ENCODE results near the gene KCNJ6.

KCNJ6 gene

DNA sequence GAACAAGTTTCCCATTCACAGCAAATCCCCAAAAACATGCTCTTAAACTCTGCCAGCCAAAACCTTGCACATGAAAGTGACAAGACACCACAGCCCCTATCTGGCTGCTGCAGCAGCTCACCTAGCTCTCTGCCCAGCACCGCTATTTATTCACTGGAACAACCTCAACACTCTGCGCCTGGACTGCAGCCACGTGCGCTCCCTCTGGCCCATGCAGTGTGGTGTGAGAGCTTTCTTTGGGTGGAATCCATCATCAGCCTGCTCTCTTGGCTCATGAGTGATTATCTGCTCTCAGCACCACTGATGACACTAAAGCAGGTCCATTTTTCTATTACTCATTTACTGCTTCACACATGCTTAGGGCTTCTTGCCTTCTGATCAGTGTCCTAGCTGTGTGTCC is 11.4 kb downstream of the KCNJ6 start:
- DNase-seq (ENCODE audit: low read depth), result no peak

DNA sequence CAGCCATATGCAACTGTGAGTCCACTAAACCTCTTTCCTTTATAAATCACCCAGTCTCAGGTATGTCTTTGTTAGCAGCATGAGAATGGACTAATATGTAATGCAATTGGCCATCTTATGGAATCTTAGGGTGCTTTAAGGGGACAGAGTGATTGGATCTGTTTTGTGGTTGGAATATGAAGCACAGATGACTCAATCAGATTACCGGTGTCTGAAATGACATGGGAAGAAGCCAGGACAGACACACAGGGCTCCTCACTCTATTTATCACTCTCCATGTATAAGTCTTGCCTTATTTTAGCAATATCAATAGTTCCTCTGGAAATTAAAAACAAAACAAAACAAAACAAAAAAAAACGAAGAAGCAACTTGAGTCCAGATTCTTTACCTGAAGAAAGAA is 12.9 kb downstream of the KCNJ6 start:
- no peak for DNase-seq (ENCODE audit: low read depth)

DNA sequence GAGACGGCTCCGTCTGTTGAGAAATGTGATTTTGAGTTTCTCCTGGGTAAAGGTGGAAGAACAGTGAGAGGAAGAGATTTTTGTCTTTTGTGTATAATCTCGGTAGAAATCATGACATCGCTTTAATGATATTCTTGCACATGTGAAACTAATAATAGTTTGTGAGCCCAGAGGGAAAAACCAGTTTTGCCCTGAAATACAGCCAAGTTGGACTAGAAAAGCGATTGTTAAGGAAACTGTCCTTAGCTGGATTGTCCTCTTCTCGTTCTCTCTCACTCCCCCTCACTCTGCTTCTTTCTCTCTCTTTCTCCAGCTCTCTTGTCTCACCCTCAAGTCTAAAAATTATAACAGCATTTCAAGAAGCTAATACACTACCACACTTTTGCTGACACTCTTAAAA is 17.1 kb downstream of the KCNJ6 start:
- DNase-seq (ENCODE audit: low read depth), result no peak

DNA sequence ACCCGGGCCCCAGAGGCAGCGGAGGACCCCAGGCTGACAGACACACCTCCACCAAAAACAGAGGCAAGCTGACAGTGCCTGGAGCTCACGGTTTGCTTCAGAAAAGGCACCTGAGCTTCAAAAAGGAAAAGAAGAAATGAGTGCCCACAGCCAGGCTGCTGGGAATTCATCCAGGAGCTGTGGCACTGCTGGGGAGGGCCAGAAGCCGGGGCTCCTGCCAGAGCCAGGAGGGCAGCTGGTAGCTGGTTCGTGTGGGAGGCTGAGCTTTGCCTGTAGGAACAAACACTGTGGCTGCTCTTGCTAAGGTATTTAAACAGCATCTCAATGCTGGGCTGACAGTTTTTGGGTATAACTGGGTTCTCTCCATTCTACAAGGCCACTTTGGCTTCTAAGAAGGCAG is 19.5 kb downstream of the KCNJ6 start:
- DNase-seq (ENCODE audit: low read depth), result no peak

DNA sequence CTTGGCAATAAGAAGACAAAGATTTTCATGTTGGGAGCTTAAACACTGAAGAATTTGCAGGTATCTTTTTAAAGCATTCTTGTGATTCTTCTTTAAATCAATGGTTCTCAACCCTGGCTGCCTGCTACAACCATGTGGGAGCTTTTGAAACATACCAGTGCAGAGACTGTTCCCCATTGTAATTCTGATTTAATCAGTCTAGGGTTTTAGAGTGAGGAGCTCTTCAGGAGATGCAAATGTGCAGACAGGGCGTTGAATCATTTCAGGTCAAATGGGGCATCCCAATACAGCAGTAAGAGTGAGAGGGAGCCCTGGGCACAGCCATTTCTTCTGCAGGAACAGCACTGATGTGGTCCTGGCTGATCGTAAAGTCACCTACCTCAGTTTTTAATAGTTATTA is 24.3 kb downstream of the KCNJ6 start:
- no peak for DNase-seq (ENCODE audit: low read depth)

DNA sequence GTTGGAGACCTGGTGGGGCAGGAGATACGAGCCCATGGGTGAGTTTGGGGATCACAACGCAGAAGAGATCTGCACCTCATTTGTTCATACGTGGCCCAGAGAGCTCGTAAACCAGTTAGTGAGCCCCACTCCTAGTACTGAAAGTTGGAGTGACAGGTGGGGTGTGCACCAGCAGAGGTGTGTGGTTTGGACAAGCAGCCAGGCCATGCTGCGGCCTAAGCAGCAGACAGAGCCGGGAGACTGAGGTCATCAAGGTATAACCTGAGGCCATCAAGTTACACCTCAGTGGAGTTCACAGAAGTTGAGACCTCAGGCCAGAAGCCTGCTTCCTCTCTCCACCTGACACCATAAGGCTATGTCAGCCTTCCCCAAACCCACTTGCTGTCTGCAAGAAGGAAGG is 27.6 kb downstream of the KCNJ6 start:
- no peak for DNase-seq (ENCODE audit: low read depth)

DNA sequence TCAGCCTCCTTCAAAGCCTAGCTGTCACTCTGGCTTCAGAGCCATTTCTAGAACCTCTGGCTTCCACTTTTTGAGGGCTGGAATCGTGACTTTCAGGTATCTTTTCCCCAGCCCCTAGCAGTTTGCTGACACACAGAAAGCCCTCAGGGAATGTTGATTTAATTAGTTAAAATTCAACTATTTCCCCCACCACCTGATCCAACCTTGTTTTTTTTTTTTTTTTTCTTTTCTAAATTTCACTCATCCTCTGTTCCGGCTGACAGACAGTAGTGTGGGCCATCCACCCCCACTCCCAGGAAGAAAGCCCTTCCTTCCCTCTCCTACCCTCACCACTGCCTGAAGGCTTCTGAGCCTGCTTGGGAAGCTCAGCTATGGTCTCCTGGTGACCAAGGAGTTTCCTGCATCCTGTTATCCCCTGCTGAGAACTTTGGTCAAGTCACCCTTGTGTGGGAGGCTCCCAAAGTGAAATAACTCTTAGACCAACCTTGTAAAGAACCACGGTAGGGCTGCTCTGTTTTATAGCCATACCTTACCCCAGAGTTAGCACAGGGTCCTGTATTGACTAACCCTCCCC is 29.4 kb downstream of the KCNJ6 start:
- DNase-seq (ENCODE audit: low read depth), result no peak

DNA sequence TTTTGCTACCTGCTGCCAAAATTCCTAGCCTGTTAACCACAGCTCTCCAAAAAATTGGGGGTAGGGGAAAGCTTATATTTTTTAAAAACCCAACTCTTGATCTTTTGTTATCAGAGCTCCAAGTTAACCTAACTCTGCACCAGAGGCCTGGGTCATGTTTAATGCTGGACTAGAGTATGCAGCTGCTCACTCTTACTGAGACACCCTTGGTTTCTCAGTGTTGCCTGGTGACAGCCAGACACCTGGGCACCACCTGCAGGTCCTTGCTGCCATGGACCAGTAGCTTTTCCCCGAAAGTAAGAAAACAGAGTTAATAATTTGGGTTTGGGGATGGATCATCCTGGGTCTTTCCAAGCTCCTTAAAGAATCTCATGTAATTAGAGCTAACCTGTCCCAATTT is 30.1 kb downstream of the KCNJ6 start:
- DNase-seq (ENCODE audit: low read depth), result no peak

DNA sequence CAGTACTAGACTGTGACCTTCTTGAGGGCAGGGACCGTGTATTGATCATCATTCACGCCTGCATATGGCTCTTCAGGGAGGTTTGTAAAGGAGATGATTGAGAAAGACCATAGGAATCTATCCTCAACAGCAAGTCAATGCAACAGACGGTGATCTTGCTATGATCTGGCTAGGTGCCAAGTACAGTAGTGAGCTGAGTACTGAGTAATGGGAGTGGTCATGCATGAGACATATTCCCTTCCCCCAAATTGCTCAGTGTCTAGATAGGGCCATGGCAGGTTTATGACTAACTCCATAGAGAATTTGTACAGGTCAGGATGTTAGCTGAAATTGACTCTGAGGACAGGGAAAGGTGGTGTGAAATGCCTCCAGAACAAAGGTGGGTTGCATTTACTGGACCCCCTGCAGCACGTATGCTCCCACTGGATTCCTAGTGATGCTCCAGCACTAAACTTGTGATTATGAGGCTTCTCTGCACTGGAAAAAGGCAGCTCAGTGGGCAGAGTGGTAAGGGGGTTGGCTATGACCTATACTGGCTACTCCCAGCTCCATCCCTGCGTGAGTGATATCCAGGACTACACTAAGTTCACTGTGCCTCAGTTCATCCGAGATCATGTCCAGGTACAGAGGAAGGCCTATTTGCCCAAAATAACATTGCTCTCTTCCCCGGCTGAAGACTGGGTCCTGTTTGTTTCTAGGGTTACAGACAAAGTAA is 37.2 kb downstream of the KCNJ6 start:
- no peak for DNase-seq (ENCODE audit: low read depth)

DNA sequence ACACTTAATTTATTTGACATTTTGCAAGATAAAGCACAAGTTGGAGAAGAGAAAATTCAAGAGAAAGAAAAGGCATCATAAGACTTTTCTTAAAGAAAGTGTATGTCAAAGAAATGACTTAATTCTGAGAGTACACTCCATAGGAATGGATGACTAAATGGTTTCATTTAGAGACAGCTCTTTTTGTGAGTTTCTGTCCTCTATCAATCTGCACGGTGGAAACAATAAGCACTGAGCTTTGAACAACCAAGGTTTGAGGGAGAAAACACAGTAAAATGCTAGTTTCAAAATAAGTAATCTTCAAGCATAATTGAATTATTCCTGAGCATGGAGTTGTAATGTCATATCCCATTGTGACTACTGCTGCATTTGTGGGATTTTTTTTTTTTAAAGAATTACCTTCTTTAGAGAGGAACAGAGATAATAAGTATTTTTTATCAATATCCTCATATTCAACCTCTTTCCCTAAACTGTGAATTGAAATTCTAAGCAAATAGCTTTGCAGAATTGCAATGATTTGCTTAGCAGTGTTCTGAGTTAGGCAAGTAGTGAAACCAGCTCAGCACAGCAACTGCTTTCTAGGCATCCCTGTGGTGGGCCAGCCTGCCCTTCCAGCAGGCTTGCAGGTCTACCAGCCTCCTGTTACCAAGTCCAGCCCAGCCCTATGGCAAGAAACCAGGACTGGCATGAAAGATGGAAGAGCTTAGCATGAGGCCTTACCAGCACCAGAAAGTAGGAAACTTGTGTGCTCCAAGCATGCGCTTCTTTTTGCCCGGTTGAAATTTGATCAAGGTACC is 38.2 kb downstream of the KCNJ6 start:
- DNase-seq (ENCODE audit: low read depth), result no peak

DNA sequence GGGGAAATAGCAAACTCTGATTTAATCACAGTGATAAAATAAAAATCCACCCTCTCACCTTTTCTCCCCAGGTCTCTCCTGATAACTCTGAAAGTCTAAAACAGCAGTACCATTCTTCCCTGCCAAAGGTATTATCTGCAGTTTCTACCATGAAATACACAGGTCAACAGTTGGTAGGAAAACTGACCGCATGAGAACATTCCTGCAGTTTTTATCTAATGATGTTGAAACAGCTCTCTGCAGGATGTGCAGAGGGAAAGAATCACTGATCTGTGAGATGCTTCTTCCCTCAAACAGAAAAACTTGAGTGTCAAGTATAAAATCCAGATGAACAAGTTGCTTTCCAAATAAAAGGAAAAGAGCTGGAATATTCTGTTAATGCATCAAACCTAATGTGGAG is 39.1 kb downstream of the KCNJ6 start:
- no peak for DNase-seq (ENCODE audit: low read depth)

DNA sequence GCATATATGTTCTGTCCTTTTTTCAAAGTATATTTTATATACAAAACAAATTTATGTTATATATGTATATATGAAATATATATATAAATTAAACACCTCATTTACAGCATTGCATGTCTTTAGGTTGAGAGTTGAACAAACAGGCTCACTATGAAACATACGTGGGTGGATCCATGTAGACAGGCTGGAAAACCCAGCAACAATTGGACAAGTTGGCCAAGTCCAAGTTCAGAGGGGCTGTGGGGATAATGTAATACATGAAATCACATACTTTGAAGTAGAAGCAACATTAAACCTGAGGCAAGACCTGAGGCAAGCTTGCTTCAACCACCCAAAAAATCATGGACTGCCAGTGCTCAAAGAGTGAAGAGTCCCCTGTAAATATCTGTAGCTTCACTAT is 39.7 kb downstream of the KCNJ6 start:
- DNase-seq (ENCODE audit: low read depth), result no peak

DNA sequence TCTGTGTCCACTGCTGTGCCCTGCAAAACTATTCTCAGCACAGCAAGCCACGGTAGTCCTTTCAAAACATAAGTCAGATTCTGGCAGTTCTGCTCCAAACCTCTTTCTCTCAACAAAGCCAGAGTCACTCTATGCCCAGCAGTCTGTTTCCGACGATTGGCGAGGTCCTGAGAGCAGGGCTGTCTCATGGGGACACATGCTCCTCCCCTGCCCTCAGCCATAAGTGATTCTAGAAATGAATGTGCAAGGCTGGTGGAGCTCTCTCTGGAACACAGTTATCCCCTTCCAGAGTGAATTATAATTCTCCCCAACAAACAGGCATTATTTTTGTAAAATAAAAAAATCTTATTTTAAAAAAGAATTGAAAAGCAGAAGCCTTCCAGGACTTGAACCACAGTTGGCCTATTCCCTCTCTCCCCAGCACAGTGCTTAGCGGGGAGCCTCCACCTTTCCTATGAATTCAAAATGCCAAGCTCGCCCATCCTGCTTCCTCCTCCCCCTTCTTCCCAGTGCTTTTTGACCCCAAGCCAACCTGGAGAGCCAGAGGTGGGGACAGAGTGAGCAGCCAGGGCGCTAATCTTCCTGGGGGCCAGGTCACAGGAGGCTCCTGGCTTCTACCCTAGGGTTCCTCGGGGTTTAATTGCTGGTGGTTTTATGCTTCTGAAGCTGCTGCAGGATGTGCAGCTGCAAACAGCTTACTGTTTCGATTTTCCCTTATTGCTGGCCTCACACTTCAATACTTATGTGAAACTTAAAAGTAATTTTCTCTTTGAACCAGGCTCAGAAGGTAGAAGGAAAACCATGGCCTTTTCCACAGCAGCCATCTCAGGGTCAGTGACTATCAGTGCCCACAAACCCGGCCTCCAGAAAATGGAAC is 41.1 kb downstream of the KCNJ6 start:
- no peak for DNase-seq (ENCODE audit: low read depth)

DNA sequence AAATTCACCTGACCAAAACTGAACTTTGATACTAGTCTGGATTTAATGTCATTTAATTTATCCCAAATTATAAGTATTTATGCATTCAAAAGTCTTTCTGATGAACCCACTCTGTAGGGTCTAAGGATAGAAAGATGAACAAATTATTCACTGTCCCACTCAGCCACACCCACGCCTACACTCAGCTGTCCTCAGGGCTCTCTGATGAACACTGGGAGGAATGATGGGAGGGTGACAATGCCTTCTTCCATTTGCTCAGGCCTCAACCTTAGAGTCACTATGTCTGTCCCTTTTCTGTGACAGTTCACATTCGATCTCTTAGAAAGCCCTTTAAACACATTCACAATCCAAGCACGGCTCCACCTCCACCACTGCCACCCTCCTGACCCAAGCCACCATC is 41.8 kb downstream of the KCNJ6 start:
- DNase-seq (ENCODE audit: low read depth), result no peak

DNA sequence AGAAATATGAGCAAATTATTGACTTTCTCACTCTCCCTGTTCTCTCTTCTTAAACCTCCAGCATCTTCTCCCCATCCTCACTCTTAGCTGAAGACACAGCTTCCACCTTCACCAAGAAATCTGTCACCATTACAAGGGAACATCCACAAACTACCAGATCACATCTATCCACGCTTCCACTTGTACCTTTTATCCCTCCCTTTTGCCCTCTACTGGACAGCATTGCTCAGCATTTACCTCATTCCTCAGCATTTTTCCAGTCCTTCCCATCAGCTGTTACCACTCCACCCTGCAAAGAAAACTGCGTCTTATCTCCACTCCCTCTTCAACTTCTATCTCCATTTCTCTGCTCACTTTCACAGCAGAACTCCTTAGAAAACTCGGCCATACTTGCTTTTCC is 42.6 kb downstream of the KCNJ6 start:
- DNase-seq (ENCODE audit: low read depth), result no peak

DNA sequence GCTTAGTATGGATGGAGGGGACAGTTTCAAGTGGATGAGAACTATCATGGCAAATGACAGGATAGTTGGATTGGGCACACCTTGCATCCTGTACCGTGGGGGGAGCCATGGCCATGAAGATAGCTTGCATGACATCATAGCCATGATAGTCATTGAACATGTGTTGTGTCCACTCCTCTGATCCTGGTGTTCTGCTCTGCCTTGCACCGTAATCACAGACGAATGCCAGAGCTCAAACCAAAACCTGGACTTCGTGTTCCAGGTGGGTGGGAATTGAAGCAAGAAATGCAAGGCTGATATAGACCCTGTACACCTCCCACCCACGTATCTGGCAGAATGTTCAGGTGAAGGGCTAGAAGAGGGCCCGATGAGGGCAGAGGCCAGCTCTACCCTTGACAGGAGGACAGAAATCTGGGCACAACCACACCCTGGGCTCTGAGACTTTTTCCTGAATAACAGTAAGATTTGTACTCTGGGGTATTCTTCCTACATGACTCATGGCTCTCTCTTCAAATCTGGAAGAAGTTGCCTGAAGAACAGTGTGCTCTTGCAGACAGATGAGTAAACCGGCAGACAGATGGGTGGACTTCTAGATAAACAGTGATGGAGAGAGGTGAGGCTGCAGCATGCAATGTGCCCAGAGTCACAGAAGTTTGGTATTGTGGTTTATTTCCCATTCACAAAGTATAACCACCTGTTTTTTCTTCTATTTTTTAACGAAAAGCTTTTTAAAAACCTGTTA is 45.0 kb downstream of the KCNJ6 start:
- DNase-seq (ENCODE audit: low read depth), result no peak

DNA sequence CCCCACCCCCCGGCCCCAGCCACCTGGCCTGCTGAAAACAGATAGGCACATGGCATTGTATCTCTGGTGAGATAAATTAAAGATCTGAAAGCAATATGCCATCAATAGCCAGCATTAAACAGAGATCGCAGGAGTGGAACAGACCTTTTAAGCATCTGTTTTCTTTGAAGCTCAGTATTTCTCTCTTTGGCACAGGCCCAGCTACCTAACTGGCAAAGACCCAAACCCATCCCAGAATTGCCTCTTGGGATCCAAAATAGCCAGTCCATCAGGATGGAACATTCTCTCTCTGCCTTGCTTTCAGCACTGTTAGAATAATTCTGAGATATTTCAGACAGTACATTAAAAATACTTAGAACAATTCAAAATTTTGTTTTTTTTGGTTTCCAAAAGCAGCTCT is 46.0 kb downstream of the KCNJ6 start:
- DNase-seq (ENCODE audit: low read depth), result no peak

DNA sequence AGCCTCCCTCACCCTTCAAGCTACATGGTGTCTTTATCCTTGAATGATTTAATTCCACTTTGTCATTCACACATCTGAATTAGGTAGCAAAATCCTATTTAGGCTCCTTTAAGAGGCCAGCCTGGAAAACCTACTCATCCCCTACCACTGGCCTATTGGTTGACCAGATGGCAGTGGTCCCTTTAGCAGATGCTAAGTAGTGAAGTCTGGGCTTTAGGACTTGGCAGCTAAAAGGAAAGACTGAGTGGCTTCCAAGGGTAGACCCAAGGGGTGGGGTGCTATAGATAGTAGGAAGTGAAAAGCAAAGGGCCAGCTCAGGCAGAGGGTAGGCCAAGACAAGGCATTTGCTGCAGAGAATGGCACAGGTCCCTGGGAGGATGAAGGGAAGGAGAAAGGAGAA is 46.6 kb downstream of the KCNJ6 start:
- DNase-seq (ENCODE audit: low read depth), result no peak

DNA sequence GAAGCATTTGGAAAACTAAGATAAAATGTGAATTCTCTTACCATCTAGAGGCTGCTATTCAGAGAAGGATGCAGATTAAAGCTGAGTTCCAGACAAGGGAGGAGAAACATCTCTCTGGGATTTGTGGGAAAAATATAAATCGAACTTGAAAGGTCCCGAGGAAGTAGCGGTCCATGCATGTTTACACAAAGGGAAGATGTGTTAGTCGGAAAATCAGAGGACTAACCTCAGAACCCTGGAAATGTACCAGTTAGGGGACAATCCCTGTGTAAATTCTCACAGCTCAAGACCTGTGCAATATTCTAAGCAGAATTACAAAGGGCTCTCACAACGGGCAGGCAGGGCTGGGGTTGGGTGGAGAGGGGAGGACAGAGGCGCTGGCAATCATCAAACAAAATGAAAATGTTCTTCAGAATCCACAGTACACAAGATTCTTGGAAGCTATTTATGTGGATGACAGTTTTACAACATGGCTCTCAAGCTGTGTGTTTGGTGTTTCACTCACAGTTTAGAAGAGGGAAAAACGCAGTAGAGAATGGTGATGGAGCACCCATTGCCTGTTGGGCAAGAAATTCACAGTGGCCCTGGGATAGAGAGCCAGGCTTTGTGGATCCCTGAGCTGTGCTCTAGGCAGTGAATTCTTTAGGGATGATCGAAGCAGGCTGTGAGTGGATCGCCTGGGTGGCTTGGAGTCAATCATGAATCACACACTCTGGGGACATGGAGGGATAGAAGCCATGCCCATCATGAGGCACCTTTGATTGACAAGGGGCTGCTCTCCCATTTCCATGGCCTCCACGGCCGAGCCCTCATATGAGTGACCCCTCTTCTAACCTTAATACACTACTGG is 47.6 kb downstream of the KCNJ6 start:
- DNase-seq (ENCODE audit: low read depth), result no peak

DNA sequence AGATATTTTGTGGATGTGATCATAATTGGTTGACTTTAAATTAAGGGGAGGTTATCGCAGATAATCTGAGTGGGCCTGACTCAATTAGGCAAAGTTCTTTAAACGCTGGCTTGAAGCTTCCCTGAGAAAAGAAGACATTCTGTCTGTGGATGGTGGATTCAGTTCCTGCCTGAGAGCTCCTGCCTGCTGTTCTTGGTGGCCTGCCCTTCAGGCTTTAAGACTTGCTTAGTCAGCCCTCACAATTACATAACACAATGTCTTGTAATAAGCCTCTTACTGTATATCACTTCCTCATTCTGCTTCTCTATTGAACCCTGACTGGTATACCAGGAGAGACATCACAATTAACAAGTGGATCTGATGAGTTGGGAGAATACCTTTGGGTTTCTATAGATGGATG is 50.2 kb downstream of the KCNJ6 start:
- DNase-seq (ENCODE audit: low read depth), result no peak

DNA sequence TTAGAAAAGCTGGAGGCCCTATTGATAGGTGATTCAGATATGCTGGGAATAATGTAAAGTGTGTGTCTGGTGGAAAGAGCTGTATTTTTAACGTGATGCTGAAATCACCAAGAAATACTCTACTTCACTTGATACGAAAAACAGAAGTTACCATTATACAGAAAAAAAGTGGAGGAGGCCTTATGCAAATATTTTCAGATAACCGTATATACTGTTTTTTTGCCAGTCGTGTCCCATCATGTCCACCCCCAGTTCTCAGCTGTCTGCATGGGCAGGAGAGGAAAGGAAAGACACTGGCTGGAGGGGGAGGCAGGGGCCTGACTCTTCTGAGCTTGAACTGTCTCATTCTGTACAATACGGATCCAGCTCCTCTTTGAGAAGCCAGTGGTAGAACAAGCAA is 51.1 kb downstream of the KCNJ6 start:
- DNase-seq (ENCODE audit: low read depth), result no peak

All from stimulated activated CD8-positive, alpha-beta memory T cell treated with anti-CD3 and anti-CD28 coated beads, Interleukin-7, amount 100 ng/mL, for 24 hours (primary cell).